Central memory CD8-positive, alpha-beta T cell (primary cell): ENCODE results near the gene GRID1.

Source experiments
- ATAC-seq: fragments of 150-1000 bp; cut with Tn5 transposase; replicated peaks from 2 replicates; pipeline ENCODE4 v1.10.0; 2022; ENCODE audit warnings: mild to moderate bottlenecking, moderate FRiP score, moderate number of reproducible peaks; ENCODE audit not compliant: poor library complexity, severe bottlenecking; ENCODE audit errors: extremely low read depth
- DNase-seq, 2 donors: peaks; one replicate each; pipeline ENCODE4 v3.0.0; 2021; ENCODE audit warnings: low spot score in 2 of 2
- H3K27ac Mint-ChIP-seq: one replicate; pipeline ENCODE4 v1.8.0; 2022; ENCODE audit warnings: low read depth, mild to moderate bottlenecking, moderate library complexity, mixed read lengths
- H3K27me3 Mint-ChIP-seq: one replicate; pipeline ENCODE4 v1.8.0; 2022; ENCODE audit warnings: mixed read lengths
- H3K36me3 Mint-ChIP-seq: one replicate; pipeline ENCODE4 v1.8.0; 2022; ENCODE audit warnings: mild to moderate bottlenecking, moderate library complexity, mixed read lengths; ENCODE audit not compliant: insufficient read depth
- H3K4me1 Mint-ChIP-seq: one replicate; pipeline ENCODE4 v1.8.0; 2022; ENCODE audit warnings: mixed read lengths
- H3K4me3 Mint-ChIP-seq: one replicate; pipeline ENCODE4 v1.8.0; 2022; ENCODE audit warnings: mild to moderate bottlenecking, moderate library complexity, mixed read lengths
- H3K9me3 Mint-ChIP-seq: one replicate; pipeline ENCODE4 v1.8.0; 2022; ENCODE audit warnings: mixed read lengths

Gene GRID1

GRCh38 chr10:86353506-86354485, 12.8 kb downstream of the GRID1 start:
- H3K9me3 Mint-ChIP-seq: no peaks in the 10 kb centered on the region
- H3K27me3 Mint-ChIP-seq: peaks cover 48% of the 10 kb centered on the region
- H3K27ac Mint-ChIP-seq: no peak overlapping the region
- ATAC-seq (no peak), DNase-seq (no peak)
- H3K36me3 Mint-ChIP-seq: peaks cover 2% of the 10 kb centered on the region
- no peak overlapping the region for H3K4me3 Mint-ChIP-seq
- H3K4me1 Mint-ChIP-seq: no peaks in the 10 kb centered on the region

- H3K9me3 Mint-ChIP-seq: no peaks in the 10 kb centered on the region
- peaks cover 60% of the 10 kb centered on the region for H3K27me3 Mint-ChIP-seq
- no peak for ATAC-seq
Measured at GRCh38 chr10:86350897-86351296, 15.7 kb downstream of the GRID1 start.

GRCh38 chr10:86349940-86350630, 16.5 kb downstream of the GRID1 start:
- Mint-ChIP-seq H3K36me3 (peaks cover 2% of the 10 kb centered on the region), H3K27me3 (peaks cover 52% of the 10 kb centered on the region)

More at GRCh38 chr10:86350897-86351296, 15.7 kb downstream of the GRID1 start:
- H3K4me3 Mint-ChIP-seq: no peak overlapping the region
- no peak overlapping the region for H3K27ac Mint-ChIP-seq
- DNase-seq: no peak
- H3K36me3 Mint-ChIP-seq: peaks cover 2% of the 10 kb centered on the region
- no peaks in the 10 kb centered on the region for H3K4me1 Mint-ChIP-seq

GRCh38 chr10:86349474-86349873, 17.1 kb downstream of the GRID1 start:
- H3K27ac Mint-ChIP-seq: no peak overlapping the region
- H3K9me3 Mint-ChIP-seq: no peaks in the 10 kb centered on the region
- DNase-seq (no peak), ATAC-seq (no peak)
- H3K4me3 Mint-ChIP-seq: no peak overlapping the region
- no peaks in the 10 kb centered on the region for H3K4me1 Mint-ChIP-seq
- peaks cover 2% of the 10 kb centered on the region for H3K36me3 Mint-ChIP-seq
- H3K27me3 Mint-ChIP-seq: peaks cover 45% of the 10 kb centered on the region

More at GRCh38 chr10:86349940-86350630, 16.5 kb downstream of the GRID1 start:
- Mint-ChIP-seq H3K4me1 (no peaks in the 10 kb centered on the region), H3K27ac (no peak overlapping the region), H3K4me3 (no peak overlapping the region), H3K9me3 (no peaks in the 10 kb centered on the region)
- ATAC-seq (no peak), DNase-seq (no peak)

GRCh38 chr10:86348321-86349210, 18.0 kb downstream of the GRID1 start:
- no peaks in the 10 kb centered on the region for H3K9me3 Mint-ChIP-seq
- no peak overlapping the region for H3K27ac Mint-ChIP-seq
- H3K4me3 Mint-ChIP-seq: no peak overlapping the region
- peaks cover 44% of the 10 kb centered on the region for H3K27me3 Mint-ChIP-seq
- no peaks in the 10 kb centered on the region for H3K4me1 Mint-ChIP-seq
- peaks cover 2% of the 10 kb centered on the region for H3K36me3 Mint-ChIP-seq
- ATAC-seq (no peak), DNase-seq (no peak)

GRCh38 chr10:86347856-86348255, 18.7 kb downstream of the GRID1 start:
- no peaks in the 10 kb centered on the region for H3K9me3 Mint-ChIP-seq
- no peak for ATAC-seq
- H3K27ac Mint-ChIP-seq: no peak overlapping the region
- H3K27me3 Mint-ChIP-seq: peaks cover 44% of the 10 kb centered on the region
- peaks cover 2% of the 10 kb centered on the region for H3K36me3 Mint-ChIP-seq
- H3K4me3 Mint-ChIP-seq: no peak overlapping the region
- H3K4me1 Mint-ChIP-seq: no peaks in the 10 kb centered on the region
- no peak for DNase-seq

- no peaks in the 10 kb centered on the region for H3K9me3 Mint-ChIP-seq
- peaks cover 44% of the 10 kb centered on the region for H3K27me3 Mint-ChIP-seq
- DNase-seq (no peak), ATAC-seq (no peak)
- no peaks in the 10 kb centered on the region for H3K36me3 Mint-ChIP-seq
- no peaks in the 10 kb centered on the region for H3K4me1 Mint-ChIP-seq
- no peak overlapping the region for H3K4me3 Mint-ChIP-seq
- H3K27ac Mint-ChIP-seq: no peak overlapping the region
Measured at GRCh38 chr10:86346799-86347665, 19.6 kb downstream of the GRID1 start.

- Mint-ChIP-seq H3K4me3 (no peak overlapping the region), H3K27me3 (peaks cover 39% of the 10 kb centered on the region), H3K9me3 (no peaks in the 10 kb centered on the region), H3K27ac (no peak overlapping the region), H3K4me1 (no peaks in the 10 kb centered on the region), H3K36me3 (no peaks in the 10 kb centered on the region)
- DNase-seq (no peak), ATAC-seq (no peak)
Measured at GRCh38 chr10:86345859-86346798, 20.5 kb downstream of the GRID1 start.

- Mint-ChIP-seq H3K4me1 (no peaks in the 10 kb centered on the region), H3K4me3 (no peak overlapping the region), H3K27ac (no peak overlapping the region), H3K36me3 (no peaks in the 10 kb centered on the region), H3K27me3 (peaks cover 31% of the 10 kb centered on the region), H3K9me3 (no peaks in the 10 kb centered on the region)
- no peak for DNase-seq
- no peak for ATAC-seq
Measured at GRCh38 chr10:86345296-86345858, 21.2 kb downstream of the GRID1 start.

GRCh38 chr10:86344714-86345161, 21.9 kb downstream of the GRID1 start:
- no peak overlapping the region for H3K4me3 Mint-ChIP-seq
- ATAC-seq (no peak), DNase-seq (no peak)
- H3K27me3 Mint-ChIP-seq: peaks cover 29% of the 10 kb centered on the region
- H3K4me1 Mint-ChIP-seq: no peaks in the 10 kb centered on the region
- H3K27ac Mint-ChIP-seq: no peak overlapping the region
- no peaks in the 10 kb centered on the region for H3K9me3 Mint-ChIP-seq
- H3K36me3 Mint-ChIP-seq: no peaks in the 10 kb centered on the region
